Right lobe of liver (tissue), 4 donors: ENCODE data around the gene DNAH8.

ENCODE experiments used
- POLR2A ChIP-seq: fragments of 450-650 bp; IDR thresholded peaks from one replicate; pipeline ENCODE4 v1.6.1; 2017; ENCODE audit warnings: antibody characterized with exemption, mild to moderate bottlenecking
- TF ChIP-seq, protein P1 (sequence below), 4 donors: fragments of 200-600 bp in 3 of 4; fragments of 450-650 bp in 1 of 4; IDR thresholded peaks; one replicate each; pipeline versions ENCODE4 v1.5.1 to v1.8.0; 2016 to 2022; ENCODE audit warnings: antibody characterized with exemption in 4 of 4, mild to moderate bottlenecking in 2 of 4
- donor health status: DM: no; HTN: no; CAD: no.
- donor health status: DM: no; HTN: no; CAD: no.
- donor health status: DM: no; HTN: yes; CAD: no.

DNA sequence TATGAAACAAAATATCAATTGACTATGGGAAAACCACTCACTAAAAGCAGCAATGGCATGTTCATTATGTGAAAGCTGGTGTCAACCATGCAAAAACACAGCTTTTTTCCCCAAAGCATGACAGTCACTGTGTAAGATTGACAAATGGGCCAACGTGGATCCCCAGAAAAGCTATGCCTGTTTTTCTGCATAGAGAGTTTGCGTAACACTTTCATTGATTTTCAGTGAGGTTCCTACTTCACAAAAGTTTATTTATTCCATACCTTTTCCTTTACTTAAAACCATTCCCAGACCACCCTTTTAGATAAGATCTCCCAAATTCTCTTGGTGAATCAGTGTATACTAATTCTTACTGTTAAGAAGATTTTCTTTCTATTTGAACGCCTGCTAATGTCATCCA is 195.1 kb downstream of the DNAH8 start:
- TF ChIP-seq, protein P1, sequence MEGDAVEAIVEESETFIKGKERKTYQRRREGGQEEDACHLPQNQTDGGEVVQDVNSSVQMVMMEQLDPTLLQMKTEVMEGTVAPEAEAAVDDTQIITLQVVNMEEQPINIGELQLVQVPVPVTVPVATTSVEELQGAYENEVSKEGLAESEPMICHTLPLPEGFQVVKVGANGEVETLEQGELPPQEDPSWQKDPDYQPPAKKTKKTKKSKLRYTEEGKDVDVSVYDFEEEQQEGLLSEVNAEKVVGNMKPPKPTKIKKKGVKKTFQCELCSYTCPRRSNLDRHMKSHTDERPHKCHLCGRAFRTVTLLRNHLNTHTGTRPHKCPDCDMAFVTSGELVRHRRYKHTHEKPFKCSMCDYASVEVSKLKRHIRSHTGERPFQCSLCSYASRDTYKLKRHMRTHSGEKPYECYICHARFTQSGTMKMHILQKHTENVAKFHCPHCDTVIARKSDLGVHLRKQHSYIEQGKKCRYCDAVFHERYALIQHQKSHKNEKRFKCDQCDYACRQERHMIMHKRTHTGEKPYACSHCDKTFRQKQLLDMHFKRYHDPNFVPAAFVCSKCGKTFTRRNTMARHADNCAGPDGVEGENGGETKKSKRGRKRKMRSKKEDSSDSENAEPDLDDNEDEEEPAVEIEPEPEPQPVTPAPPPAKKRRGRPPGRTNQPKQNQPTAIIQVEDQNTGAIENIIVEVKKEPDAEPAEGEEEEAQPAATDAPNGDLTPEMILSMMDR (IDR thresholded peaks at IDR 0.05): no peak
- no peak for TF ChIP-seq POLR2A
